Measurements from ENCODE around the gene KLB. TPM values are rescaled to one million over a fixed set of nuclear protein-coding genes. Genes with fewer than 3 reads are reported as not detected.
"Not testable (repeated sequence)": the region's sequence is repeated elsewhere in the genome, so short reads cannot be mapped to it uniquely, and the experiment has no call there.

The KLB gene
- total RNA-seq (1 to 10 TPM in 1 of 4 donors, under 1 TPM in 1, not detected in 2; 0.16 to 1.4 TPM), polyA plus RNA-seq (1 to 10 TPM in 2 of 3 donors, under 1 TPM in 1; 0.55 to 1.6 (median 1.2) TPM)

DNA sequence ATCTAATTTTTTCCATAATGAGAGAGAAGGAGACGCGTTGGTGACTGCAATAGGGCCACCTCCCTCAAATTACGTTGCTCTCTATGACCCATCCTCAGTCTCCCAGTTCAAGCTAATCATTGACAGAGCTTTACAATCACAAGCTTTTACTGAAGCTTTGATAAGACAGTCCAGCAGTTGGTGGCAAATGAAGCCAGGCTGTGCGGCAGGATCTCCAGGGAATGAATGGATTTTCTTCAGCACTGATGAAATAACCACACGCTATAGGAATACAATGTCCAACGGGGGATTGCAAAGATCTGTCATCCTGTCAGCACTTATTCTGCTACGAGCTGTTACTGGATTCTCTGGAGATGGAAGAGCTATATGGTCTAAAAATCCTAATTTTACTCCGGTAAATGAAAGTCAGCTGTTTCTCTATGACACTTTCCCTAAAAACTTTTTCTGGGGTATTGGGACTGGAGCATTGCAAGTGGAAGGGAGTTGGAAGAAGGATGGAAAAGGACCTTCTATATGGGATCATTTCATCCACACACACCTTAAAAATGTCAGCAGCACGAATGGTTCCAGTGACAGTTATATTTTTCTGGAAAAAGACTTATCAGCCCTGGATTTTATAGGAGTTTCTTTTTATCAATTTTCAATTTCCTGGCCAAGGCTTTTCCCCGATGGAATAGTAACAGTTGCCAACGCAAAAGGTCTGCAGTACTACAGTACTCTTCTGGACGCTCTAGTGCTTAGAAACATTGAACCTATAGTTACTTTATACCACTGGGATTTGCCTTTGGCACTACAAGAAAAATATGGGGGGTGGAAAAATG lies at the start of gene KLB:
Gene KLB, plus strand, starts transcription at position 168 of the 821 bp plus-strand sequence. Its CDS starts 20 bp downstream, at position 188.
- 18 to 66% methylated on average over 12 of the region's 12 CpGs for WGBS, 2 donors
- TF ChIP-seq EP300 (IDR thresholded peaks at IDR 0.05) (no peak), POLR2AphosphoS5 (IDR thresholded peaks at IDR 0.05) (no peak), POLR2A (IDR thresholded peaks at IDR 0.05) (no peak)
- TF ChIP-seq, protein P1, sequence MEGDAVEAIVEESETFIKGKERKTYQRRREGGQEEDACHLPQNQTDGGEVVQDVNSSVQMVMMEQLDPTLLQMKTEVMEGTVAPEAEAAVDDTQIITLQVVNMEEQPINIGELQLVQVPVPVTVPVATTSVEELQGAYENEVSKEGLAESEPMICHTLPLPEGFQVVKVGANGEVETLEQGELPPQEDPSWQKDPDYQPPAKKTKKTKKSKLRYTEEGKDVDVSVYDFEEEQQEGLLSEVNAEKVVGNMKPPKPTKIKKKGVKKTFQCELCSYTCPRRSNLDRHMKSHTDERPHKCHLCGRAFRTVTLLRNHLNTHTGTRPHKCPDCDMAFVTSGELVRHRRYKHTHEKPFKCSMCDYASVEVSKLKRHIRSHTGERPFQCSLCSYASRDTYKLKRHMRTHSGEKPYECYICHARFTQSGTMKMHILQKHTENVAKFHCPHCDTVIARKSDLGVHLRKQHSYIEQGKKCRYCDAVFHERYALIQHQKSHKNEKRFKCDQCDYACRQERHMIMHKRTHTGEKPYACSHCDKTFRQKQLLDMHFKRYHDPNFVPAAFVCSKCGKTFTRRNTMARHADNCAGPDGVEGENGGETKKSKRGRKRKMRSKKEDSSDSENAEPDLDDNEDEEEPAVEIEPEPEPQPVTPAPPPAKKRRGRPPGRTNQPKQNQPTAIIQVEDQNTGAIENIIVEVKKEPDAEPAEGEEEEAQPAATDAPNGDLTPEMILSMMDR (IDR thresholded peaks at IDR 0.05): no peak
- intact Hi-C loops (cut with DNase I): no loop called here
- no peaks in the 10 kb centered on the region for H3K4me1 ChIP-seq
- no peak within 1 kb of the TSS for H3K4me3 ChIP-seq
- no peaks in the 10 kb centered on the region for H3K36me3 ChIP-seq
- no peaks in the 10 kb centered on the region for H3K9me3 ChIP-seq
- DNase-seq: no peak
- no peak within 1 kb of the TSS for H3K27ac ChIP-seq
- no peaks in the 10 kb centered on the region for H3K27me3 ChIP-seq

DNA sequence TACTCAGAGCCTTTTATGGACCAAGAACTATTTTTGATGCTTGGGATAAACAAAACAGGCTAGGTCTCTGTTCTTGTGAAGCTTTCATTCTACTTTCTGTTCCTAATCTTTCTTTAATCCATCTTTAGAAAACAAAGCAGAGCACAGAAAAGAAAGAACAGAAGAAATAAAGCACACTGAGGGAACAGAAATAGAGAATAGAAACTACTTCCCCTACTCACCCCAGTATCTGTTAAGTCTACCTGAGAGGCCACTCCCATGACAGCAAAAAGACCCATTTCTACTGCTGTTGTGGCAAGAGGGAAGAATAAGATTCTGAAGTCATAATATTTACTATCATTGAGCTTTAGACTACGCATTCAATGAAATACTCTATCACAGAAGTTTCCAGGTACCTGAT lies 49.7 kb upstream of the KLB start:
- Histone ChIP-seq H3K27me3 (no peaks in the 10 kb centered on the region), H3K36me3 (no peaks in the 10 kb centered on the region), H3K9me3 (no peaks in the 10 kb centered on the region), H3K4me3 (no peak overlapping the region), H3K27ac (peak overlapping the region in 3 of 4 donors; percentile 12 to 82 (median 45)), H3K4me1 (peaks cover 0 to 34% (median 15%) of the 10 kb centered on the region in 4 donors)
- no peak for DNase-seq
- intact Hi-C loops (cut with DNase I): no loop called here
- WGBS, 2 donors: 71 to 85% methylated on average over 1 of the region's 1 CpG
- TF ChIP-seq, protein P1 (IDR thresholded peaks at IDR 0.05): no peak
- TF ChIP-seq POLR2AphosphoS5 (IDR thresholded peaks at IDR 0.05) (no peak), POLR2A (IDR thresholded peaks at IDR 0.05) (no peak), EP300 (IDR thresholded peaks at IDR 0.05) (no peak)

DNA sequence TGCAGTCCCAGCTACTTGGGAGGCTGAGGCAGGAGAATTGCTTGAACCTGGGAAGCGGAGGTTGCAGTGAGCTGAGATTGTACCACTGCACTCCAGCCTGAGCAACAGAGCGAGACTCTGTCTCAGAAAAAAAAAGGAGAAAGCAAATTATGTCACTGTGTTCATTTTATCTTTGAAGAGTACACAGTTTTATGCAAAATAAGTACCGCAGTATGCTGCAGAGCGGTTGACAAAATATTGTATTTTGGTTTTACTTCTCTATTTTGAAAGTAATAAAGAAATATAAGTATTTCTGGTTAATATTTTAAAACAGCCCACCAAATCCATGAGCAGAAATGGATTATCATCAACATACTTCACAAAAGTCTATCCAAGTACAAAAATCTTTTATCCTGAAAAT lies 46.1 kb upstream of the KLB start:
- H3K27me3 ChIP-seq; H3K9me3 ChIP-seq; intact Hi-C loops (cut with DNase I); H3K36me3 ChIP-seq; H3K4me3 ChIP-seq; DNase-seq; H3K27ac ChIP-seq: not testable (repeated sequence)
- WGBS, 2 donors: 79 to 96% methylated on average over 4 of the region's 4 CpGs
- H3K4me1 ChIP-seq: peaks cover 0 to 31% (median 17%) of the 10 kb centered on the region in 4 donors

DNA sequence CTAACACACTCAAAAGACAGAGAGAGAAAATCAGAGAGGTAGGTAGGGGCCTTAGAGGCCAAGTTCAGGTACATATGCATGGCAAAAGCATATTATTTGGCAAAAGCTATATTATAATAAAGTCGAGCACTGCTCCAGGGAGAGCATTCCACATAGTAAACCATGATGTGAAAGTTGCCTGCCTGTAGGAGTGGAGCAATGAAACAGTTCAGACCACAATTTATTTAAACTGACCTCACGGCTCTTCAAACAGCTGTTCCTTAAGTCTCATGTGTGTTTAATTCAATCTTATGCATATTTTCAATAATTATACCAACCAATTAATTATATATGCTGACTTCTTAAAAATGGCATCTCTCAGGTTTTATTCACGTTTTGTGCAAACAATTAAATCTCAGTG lies 43.9 kb upstream of the KLB start:
- Histone ChIP-seq H3K36me3 (no peaks in the 10 kb centered on the region), H3K4me1 (peaks cover 0 to 19% (median 15%) of the 10 kb centered on the region in 4 donors), H3K27ac (no peak overlapping the region), H3K4me3 (no peak overlapping the region), H3K9me3 (no peaks in the 10 kb centered on the region), H3K27me3 (no peaks in the 10 kb centered on the region)
- WGBS, 2 donors: 61 to 69% methylated on average over 3 of the region's 3 CpGs
- TF ChIP-seq EP300 (IDR thresholded peaks at IDR 0.05) (no peak), POLR2AphosphoS5 (IDR thresholded peaks at IDR 0.05) (no peak), POLR2A (IDR thresholded peaks at IDR 0.05) (no peak)
- TF ChIP-seq, protein P1 (IDR thresholded peaks at IDR 0.05): no peak
- DNase-seq: no peak
- intact Hi-C loops (cut with DNase I): no loop called here

DNA sequence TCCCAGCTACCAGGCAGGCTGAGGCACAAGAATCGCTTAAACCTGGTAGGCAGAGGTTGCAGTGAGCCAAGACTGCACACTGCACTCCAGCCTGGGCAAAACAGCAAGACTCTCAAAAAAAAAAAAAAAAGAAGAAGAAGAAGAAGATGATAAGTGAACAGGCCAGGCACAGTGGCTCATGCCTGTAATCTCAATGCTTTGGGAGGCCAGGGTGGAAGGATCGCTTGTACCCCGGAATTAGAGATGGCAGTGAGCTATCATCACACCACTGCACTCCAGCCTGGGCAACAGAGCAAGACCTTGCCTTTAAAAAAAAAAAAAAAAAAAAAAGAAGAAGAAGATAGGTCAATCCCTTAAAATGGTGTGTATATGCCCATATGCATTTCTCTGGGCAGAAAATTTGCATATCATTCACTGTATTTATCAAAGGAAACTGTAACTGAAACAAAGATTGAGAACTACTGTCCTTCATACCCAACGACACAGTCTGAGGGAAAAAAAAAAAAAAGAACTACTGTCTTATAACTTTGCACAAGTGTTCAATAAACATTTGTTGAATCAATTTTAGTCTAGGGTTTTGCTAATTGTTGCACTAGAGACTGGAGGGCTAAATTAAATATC lies 42.8 kb upstream of the KLB start:
- Histone ChIP-seq H3K27me3 (no peaks in the 10 kb centered on the region), H3K36me3 (no peaks in the 10 kb centered on the region), H3K4me1 (peaks cover 0 to 19% (median 15%) of the 10 kb centered on the region in 4 donors), H3K9me3 (no peaks in the 10 kb centered on the region), H3K27ac (no peak overlapping the region), H3K4me3 (no peak overlapping the region)
- WGBS, 2 donors: 81 to 88% methylated on average over 4 of the region's 4 CpGs
- DNase-seq: no peak
- intact Hi-C loops (cut with DNase I): no loop called here
- TF ChIP-seq, protein P1 (IDR thresholded peaks at IDR 0.05): no peak
- TF ChIP-seq POLR2AphosphoS5 (IDR thresholded peaks at IDR 0.05) (no peak), EP300 (IDR thresholded peaks at IDR 0.05) (no peak), POLR2A (IDR thresholded peaks at IDR 0.05) (no peak)

Measured in sigmoid colon (tissue), 7 donors.